Gastrocnemius medialis (tissue), 4 donors: ENCODE data around the gene ASIC2. TPM values are rescaled to one million over a fixed set of nuclear protein-coding genes. Genes with fewer than 3 reads are reported as not detected.

Experiments
- ATAC-seq, 2 donors: fragments of 150-250 bp; one replicate each; pipeline ENCODE4 v1.9.1; 2016
- DNase-seq, 2 donors: peaks; one replicate each; pipeline ENCODE4 v3.0.0-alpha.2; 2019
- H3K27ac ChIP-seq, 4 donors: fragments of 200-600 bp; sonication (generic); 1 replicate in 1 of 4; 2 replicates in 3 of 4; pipeline ENCODE4 v1.5.1; 2016 to 2018; ENCODE audit warnings: mild to moderate bottlenecking in 2 of 4, moderate library complexity in 1 of 4
- H3K27me3 ChIP-seq, 3 donors: fragments of 200-600 bp; sonication (generic) in 2 of 3; 1 replicate in 1 of 3; 2 replicates in 2 of 3; pipeline versions ENCODE4 v1.5.1 to v1.6.0; 2016 to 2019; ENCODE audit warnings: mild to moderate bottlenecking in 1 of 3, moderate library complexity in 1 of 3
- H3K36me3 ChIP-seq, 2 donors: fragments of 200-600 bp; sonication (generic) in 1 of 2; one replicate each; pipeline ENCODE4 v1.5.1; 2017 to 2018
- H3K4me1 ChIP-seq, 2 donors: fragments of 200-600 bp; sonication (generic) in 1 of 2; one replicate each; pipeline ENCODE4 v1.5.1; 2016 to 2017; ENCODE audit warnings: mild to moderate bottlenecking in 2 of 2
- H3K4me3 ChIP-seq, 4 donors: fragments of 200-600 bp; sonication (generic) in 3 of 4; 1 replicate in 1 of 4; 2 replicates in 3 of 4; pipeline ENCODE4 v1.5.1; 2016 to 2019; ENCODE audit warnings: mild to moderate bottlenecking in 2 of 4
- H3K9me3 ChIP-seq, 3 donors: fragments of 200-600 bp; sonication (generic) in 2 of 3; 1 replicate in 1 of 3; 2 replicates in 2 of 3; pipeline ENCODE4 v1.5.1; 2016 to 2019
- CTCF ChIP-seq, 5 experiments: fragments of 450-650 bp in 3 of 5; fragments of 200-600 bp in 2 of 5; sonication (generic) in 2 of 5; IDR thresholded peaks in 4 of 5; conservative IDR thresholded peaks in 1 of 5; 1 replicate in 4 of 5; 2 replicates in 1 of 5; pipeline ENCODE4 v1.5.1; 2016 to 2019; ENCODE audit warnings: antibody characterized with exemption in 5 of 5, mild to moderate bottlenecking in 3 of 5, moderate library complexity in 3 of 5
- POLR2A ChIP-seq, 2 donors: fragments of 450-650 bp; IDR thresholded peaks; one replicate each; pipeline ENCODE4 v1.6.1; 2017; ENCODE audit warnings: antibody characterized with exemption in 2 of 2, mild to moderate bottlenecking in 2 of 2, moderate library complexity in 2 of 2
- in situ Hi-C, 4 donors: fragments of 200-750 bp; cut with MboI; loops; one replicate each; pipeline versions ENCODE4 v1.15.0 to v1.8.0; 2017; ENCODE audit warnings: low sequenced_read_pairs in 4 of 4
- intact Hi-C: fragments of 100-400 bp; cut with DNase I; formaldehyde crosslinking; loops from one replicate; pipeline ENCODE4 v1.15.1; 2023; ENCODE audit warnings: low total_unique reads
- total RNA-seq, 4 donors: library from RNA; depleted of rRNA; stranded (reverse); fragments of >200 nt; gene quantifications; one replicate each; pipeline versions ENCODE4 v1.1.0 to v1.2.3, GENCODE V29; 2016

ASIC2 gene
- total RNA-seq, 4 donors from 2014 or later, result not detected

GRCh38 chr17:33053676-33054075 is 239.4 kb downstream of the ASIC2 start:
- no peak overlapping the region for H3K27ac ChIP-seq
- no peak for ATAC-seq
- intact Hi-C loops (no loop called here), in situ Hi-C loops (loop anchor here in 1 of 4 donors (25.0 kb wide), 1 partner anchor 91 kb away; no protein-coding TSS in a partner anchor)
- DNase-seq, result no peak
- TF ChIP-seq POLR2A (IDR thresholded peaks at IDR 0.05) (no peak), CTCF (IDR thresholded peaks at IDR 0.05 in 4 of 5, conservative IDR thresholded peaks at IDR 0.05 in 1 of 5) (no peak)
- H3K4me1 ChIP-seq, result no peaks in the 10 kb centered on the region
- no peak overlapping the region for H3K4me3 ChIP-seq
- H3K27me3 ChIP-seq, result no peaks in the 10 kb centered on the region
- H3K36me3 ChIP-seq, result no peaks in the 10 kb centered on the region
- H3K9me3 ChIP-seq, result no peaks in the 10 kb centered on the region

GRCh38 chr17:33052856-33053255 is 240.2 kb downstream of the ASIC2 start:
- no peaks in the 10 kb centered on the region for H3K36me3 ChIP-seq
- no peaks in the 10 kb centered on the region for H3K9me3 ChIP-seq
- H3K27ac ChIP-seq, result no peak overlapping the region
- intact Hi-C loops (no loop called here), in situ Hi-C loops (loop anchor here in 1 of 4 donors (25.0 kb wide), 1 partner anchor 91 kb away; no protein-coding TSS in a partner anchor)
- TF ChIP-seq POLR2A (IDR thresholded peaks at IDR 0.05) (no peak), CTCF (IDR thresholded peaks at IDR 0.05 in 4 of 5, conservative IDR thresholded peaks at IDR 0.05 in 1 of 5) (no peak)
- no peak for DNase-seq
- H3K4me3 ChIP-seq, result no peak overlapping the region
- no peaks in the 10 kb centered on the region for H3K27me3 ChIP-seq
- H3K4me1 ChIP-seq, result no peaks in the 10 kb centered on the region
- ATAC-seq, result no peak

- in situ Hi-C loops, result loop anchor here in 1 of 4 donors (25.0 kb wide), 1 partner anchor 88 kb away; no protein-coding TSS in a partner anchor
- intact Hi-C loops, result no loop called here
- Histone ChIP-seq H3K9me3 (no peaks in the 10 kb centered on the region), H3K27ac (no peak overlapping the region), H3K4me3 (no peak overlapping the region), H3K36me3 (no peaks in the 10 kb centered on the region), H3K4me1 (no peaks in the 10 kb centered on the region), H3K27me3 (no peaks in the 10 kb centered on the region)
- DNase-seq (no peak), ATAC-seq (no peak)
- TF ChIP-seq CTCF (IDR thresholded peaks at IDR 0.05 in 4 of 5, conservative IDR thresholded peaks at IDR 0.05 in 1 of 5) (no peak), POLR2A (IDR thresholded peaks at IDR 0.05) (no peak)
Observed at GRCh38 chr17:33050611-33051140, 242.4 kb downstream of the ASIC2 start.

GRCh38 chr17:33049781-33050414 is 243.2 kb downstream of the ASIC2 start:
- no peak for ATAC-seq
- H3K4me1 ChIP-seq, result no peaks in the 10 kb centered on the region
- no peak overlapping the region for H3K4me3 ChIP-seq
- no peaks in the 10 kb centered on the region for H3K27me3 ChIP-seq
- H3K36me3 ChIP-seq, result no peaks in the 10 kb centered on the region
- no peak for DNase-seq
- TF ChIP-seq POLR2A (IDR thresholded peaks at IDR 0.05) (no peak), CTCF (IDR thresholded peaks at IDR 0.05 in 4 of 5, conservative IDR thresholded peaks at IDR 0.05 in 1 of 5) (peak in 4 of 5 experiments; percentile 11 to 62 (median 52))
- H3K27ac ChIP-seq, result no peak overlapping the region
- intact Hi-C loops (no loop called here), in situ Hi-C loops (loop anchor here in 1 of 4 donors (25.0 kb wide), 1 partner anchor 88 kb away; no protein-coding TSS in a partner anchor)
- no peaks in the 10 kb centered on the region for H3K9me3 ChIP-seq
